Measurements from ENCODE around the gene FBXL4. TPM values are rescaled to one million over a fixed set of nuclear protein-coding genes. Genes with fewer than 3 reads are reported as not detected.

The FBXL4 gene
- total and polyA plus RNA-seq, 2 experiments from 2014 or later = 7.2 to 12.7 TPM

- no peak overlapping the region for H3K27ac ChIP-seq
- no peak for DNase-seq (ENCODE audit: low read depth in 1 of 2, low spot score in 1 of 2)
- H3K9me3 ChIP-seq (ENCODE audit: low read depth) = no peaks in the 10 kb centered on the region
- H3K27me3 ChIP-seq = no peaks in the 10 kb centered on the region
- H3K4me3 ChIP-seq = peak overlapping the region; percentile 96
- H3K4me1 ChIP-seq (ENCODE audit: low read depth) = peaks cover 6% of the 10 kb centered on the region
- no peaks in the 10 kb centered on the region for H3K36me3 ChIP-seq
- TF ChIP-seq CTCF (IDR thresholded peaks at IDR 0.05; ENCODE audit: low read depth, low read length) = no peak
Observed at GRCh38 chr6:98946266-98946878, 1.4 kb downstream of the FBXL4 start.

- Histone ChIP-seq H3K27me3 (no peaks in the 10 kb centered on the region), H3K9me3 (ENCODE audit: low read depth) (no peaks in the 10 kb centered on the region), H3K36me3 (no peaks in the 10 kb centered on the region), H3K27ac (no peak overlapping the region), H3K4me1 (ENCODE audit: low read depth) (peaks cover 6% of the 10 kb centered on the region), H3K4me3 (peak overlapping the region; percentile 96)
- DNase-seq (ENCODE audit: low read depth in 1 of 2, low spot score in 1 of 2) = no peak
- no peak for TF ChIP-seq CTCF (IDR thresholded peaks at IDR 0.05; ENCODE audit: low read depth, low read length)
Observed at GRCh38 chr6:98945311-98946115, 2.2 kb downstream of the FBXL4 start.

- H3K27ac ChIP-seq = peak overlapping the region; percentile 46
- H3K36me3 ChIP-seq = no peaks in the 10 kb centered on the region
- H3K4me3 ChIP-seq = no peak overlapping the region
- TF ChIP-seq CTCF (IDR thresholded peaks at IDR 0.05; ENCODE audit: low read depth, low read length) = no peak
- no peaks in the 10 kb centered on the region for H3K27me3 ChIP-seq
- DNase-seq (ENCODE audit: low read depth in 1 of 2, low spot score in 1 of 2) = peak in 1 of 2 donors; percentile 35
- H3K9me3 ChIP-seq (ENCODE audit: low read depth) = no peaks in the 10 kb centered on the region
- peaks cover 6% of the 10 kb centered on the region for H3K4me1 ChIP-seq (ENCODE audit: low read depth)
Observed at GRCh38 chr6:98944598-98945081, 3.1 kb downstream of the FBXL4 start.

- Histone ChIP-seq H3K27ac (no peak overlapping the region), H3K27me3 (no peaks in the 10 kb centered on the region), H3K4me3 (no peak overlapping the region), H3K36me3 (no peaks in the 10 kb centered on the region), H3K9me3 (ENCODE audit: low read depth) (no peaks in the 10 kb centered on the region), H3K4me1 (ENCODE audit: low read depth) (peaks cover 6% of the 10 kb centered on the region)
- no peak for DNase-seq (ENCODE audit: low read depth in 1 of 2, low spot score in 1 of 2)
- no peak for TF ChIP-seq CTCF (IDR thresholded peaks at IDR 0.05; ENCODE audit: low read depth, low read length)
Observed at GRCh38 chr6:98944168-98944567, 3.6 kb downstream of the FBXL4 start.

GRCh38 chr6:98942263-98942803 is 5.4 kb downstream of the FBXL4 start:
- Histone ChIP-seq H3K27me3 (no peaks in the 10 kb centered on the region), H3K4me1 (ENCODE audit: low read depth) (peaks cover 6% of the 10 kb centered on the region), H3K9me3 (ENCODE audit: low read depth) (no peaks in the 10 kb centered on the region), H3K4me3 (no peak overlapping the region), H3K27ac (no peak overlapping the region), H3K36me3 (no peaks in the 10 kb centered on the region)
- TF ChIP-seq CTCF (IDR thresholded peaks at IDR 0.05; ENCODE audit: low read depth, low read length) = no peak
- no peak for DNase-seq (ENCODE audit: low read depth in 1 of 2, low spot score in 1 of 2)

Data from cardiac muscle cell (in vitro differentiated cells and primary cell).